ENCODE measurements around the gene IL10RA.

Gene IL10RA

GRCh38 chr11:117985953-117986887 lies at the start of gene IL10RA:
Gene IL10RA, plus strand, starts transcription at chr11:117986394. Its CDS starts 74 bp downstream, at chr11:117986468.
- H3K27me3 ChIP-seq (ENCODE audit: control insufficient read depth, insufficient read depth, low read length): no peaks in the 10 kb centered on the region
- no peak within 1 kb of the TSS for H3K9ac ChIP-seq
- peak within 1 kb of the TSS; percentile 82 for H2AFZ ChIP-seq

GRCh38 chr11:117936973-117937372 lies 49.2 kb upstream of the IL10RA start:
- no peaks in the 10 kb centered on the region for H3K9me3 ChIP-seq (ENCODE audit: control insufficient read depth, low read length)
- H3K36me3 ChIP-seq (ENCODE audit: control insufficient read depth, insufficient read depth, low read length): no peaks in the 10 kb centered on the region

More at GRCh38 chr11:117985953-117986887, at the start of gene IL10RA:
- Histone ChIP-seq H3K79me2 (no peaks in the 10 kb centered on the region), H3K4me3 (ENCODE audit: low read depth, low read length) (peak within 1 kb of the TSS; percentile 46), H3K27ac (no peak within 1 kb of the TSS), H3K4me1 (no peaks in the 10 kb centered on the region), H3K36me3 (ENCODE audit: control insufficient read depth, insufficient read depth, low read length) (no peaks in the 10 kb centered on the region), H3K9me3 (ENCODE audit: control insufficient read depth, low read length) (no peaks in the 10 kb centered on the region), H3K4me2 (ENCODE audit: low read length) (peak within 1 kb of the TSS; percentile 79)
- TF ChIP-seq CTCF (IDR thresholded peaks at IDR 0.05): no peak

GRCh38 chr11:117940736-117941135 lies 45.5 kb upstream of the IL10RA start:
- Histone ChIP-seq H3K4me3 (ENCODE audit: low read depth, low read length) (no peak overlapping the region), H3K79me2 (no peaks in the 10 kb centered on the region), H3K9ac (no peak overlapping the region), H3K27me3 (ENCODE audit: control insufficient read depth, insufficient read depth, low read length) (no peaks in the 10 kb centered on the region), H3K4me2 (ENCODE audit: low read length) (no peak overlapping the region), H3K9me3 (ENCODE audit: control insufficient read depth, low read length) (no peaks in the 10 kb centered on the region), H3K27ac (no peak overlapping the region), H3K4me1 (no peaks in the 10 kb centered on the region), H2AFZ (no peak overlapping the region), H3K36me3 (ENCODE audit: control insufficient read depth, insufficient read depth, low read length) (no peaks in the 10 kb centered on the region)
- no peak for TF ChIP-seq CTCF (IDR thresholded peaks at IDR 0.05)

More at GRCh38 chr11:117936973-117937372, 49.2 kb upstream of the IL10RA start:
- no peak overlapping the region for H2AFZ ChIP-seq
- no peaks in the 10 kb centered on the region for H3K27me3 ChIP-seq (ENCODE audit: control insufficient read depth, insufficient read depth, low read length)
- no peak for TF ChIP-seq CTCF (IDR thresholded peaks at IDR 0.05)
- no peak overlapping the region for H3K4me2 ChIP-seq (ENCODE audit: low read length)
- no peak overlapping the region for H3K4me3 ChIP-seq (ENCODE audit: low read depth, low read length)
- no peak overlapping the region for H3K27ac ChIP-seq
- no peaks in the 10 kb centered on the region for H3K4me1 ChIP-seq
- no peak overlapping the region for H3K9ac ChIP-seq
- no peaks in the 10 kb centered on the region for H3K79me2 ChIP-seq

- no peak for TF ChIP-seq CTCF (IDR thresholded peaks at IDR 0.05)
- Histone ChIP-seq H3K79me2 (no peaks in the 10 kb centered on the region), H3K27me3 (ENCODE audit: control insufficient read depth, insufficient read depth, low read length) (no peaks in the 10 kb centered on the region), H3K4me2 (ENCODE audit: low read length) (no peak overlapping the region), H3K4me1 (no peaks in the 10 kb centered on the region), H3K9ac (no peak overlapping the region), H3K27ac (no peak overlapping the region), H2AFZ (no peak overlapping the region), H3K36me3 (ENCODE audit: control insufficient read depth, insufficient read depth, low read length) (no peaks in the 10 kb centered on the region), H3K9me3 (ENCODE audit: control insufficient read depth, low read length) (no peaks in the 10 kb centered on the region), H3K4me3 (ENCODE audit: low read depth, low read length) (no peak overlapping the region)
Measured at GRCh38 chr11:117941163-117941707, 45.0 kb upstream of the IL10RA start.
